ENCODE results near the gene RAI14. TPM values are rescaled to one million over a fixed set of nuclear protein-coding genes. Genes with fewer than 3 reads are reported as not detected.

The RAI14 gene
- total RNA-seq, 4 donors from 2014 or later: 1.1 to 3.6 (median 1.7) TPM

DNA sequence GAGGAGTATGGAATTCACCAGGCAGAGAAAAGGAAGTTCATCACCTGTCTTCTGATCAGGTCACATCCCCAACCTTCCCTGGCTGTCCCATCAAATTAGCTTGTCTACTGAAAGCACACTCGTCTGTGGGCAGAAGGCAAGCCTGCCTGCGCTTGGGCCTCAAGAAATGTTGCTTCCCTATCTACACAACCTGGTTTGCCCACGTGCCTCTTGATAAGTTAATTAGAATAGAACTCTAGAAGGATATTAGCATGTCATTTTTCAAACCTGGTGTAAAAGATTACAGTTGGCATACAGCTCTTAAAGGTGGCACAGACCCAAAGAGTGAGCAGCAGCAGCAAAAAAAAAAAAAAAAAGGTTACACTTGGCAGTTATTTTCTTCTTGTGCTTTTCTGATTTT, 188.0 kb downstream of the RAI14 start:
- Histone ChIP-seq H3K4me1 (peaks cover 0 to 2% of the 10 kb centered on the region in 2 donors), H3K36me3 (no peaks in the 10 kb centered on the region), H3K9me3 (no peaks in the 10 kb centered on the region), H3K4me3 (no peak overlapping the region), H3K27me3 (peaks cover 0 to 5% (median 0%) of the 10 kb centered on the region in 3 donors), H3K27ac (no peak overlapping the region)
- no peak for ATAC-seq
- in situ Hi-C loops (cut with MboI; ENCODE audit: low sequenced_read_pairs in 4 of 4): no loop called here
- TF ChIP-seq POLR2A (IDR thresholded peaks at IDR 0.05): no peak
- TF ChIP-seq, protein P1, sequence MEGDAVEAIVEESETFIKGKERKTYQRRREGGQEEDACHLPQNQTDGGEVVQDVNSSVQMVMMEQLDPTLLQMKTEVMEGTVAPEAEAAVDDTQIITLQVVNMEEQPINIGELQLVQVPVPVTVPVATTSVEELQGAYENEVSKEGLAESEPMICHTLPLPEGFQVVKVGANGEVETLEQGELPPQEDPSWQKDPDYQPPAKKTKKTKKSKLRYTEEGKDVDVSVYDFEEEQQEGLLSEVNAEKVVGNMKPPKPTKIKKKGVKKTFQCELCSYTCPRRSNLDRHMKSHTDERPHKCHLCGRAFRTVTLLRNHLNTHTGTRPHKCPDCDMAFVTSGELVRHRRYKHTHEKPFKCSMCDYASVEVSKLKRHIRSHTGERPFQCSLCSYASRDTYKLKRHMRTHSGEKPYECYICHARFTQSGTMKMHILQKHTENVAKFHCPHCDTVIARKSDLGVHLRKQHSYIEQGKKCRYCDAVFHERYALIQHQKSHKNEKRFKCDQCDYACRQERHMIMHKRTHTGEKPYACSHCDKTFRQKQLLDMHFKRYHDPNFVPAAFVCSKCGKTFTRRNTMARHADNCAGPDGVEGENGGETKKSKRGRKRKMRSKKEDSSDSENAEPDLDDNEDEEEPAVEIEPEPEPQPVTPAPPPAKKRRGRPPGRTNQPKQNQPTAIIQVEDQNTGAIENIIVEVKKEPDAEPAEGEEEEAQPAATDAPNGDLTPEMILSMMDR (IDR thresholded peaks at IDR 0.05 in 4 of 5, conservative IDR thresholded peaks at IDR 0.05 in 1 of 5): no peak
- DNase-seq: no peak
- intact Hi-C loops (cut with DNase I; ENCODE audit: low total_unique reads): no loop called here

GRCh38 chr5:34844999-34845398, 188.9 kb downstream of the RAI14 start:
- intact Hi-C loops (cut with DNase I; ENCODE audit: low total_unique reads): no loop called here
- in situ Hi-C loops (cut with MboI; ENCODE audit: low sequenced_read_pairs in 4 of 4): no loop called here
- DNase-seq (no peak), ATAC-seq (no peak)
- Histone ChIP-seq H3K4me1 (no peaks in the 10 kb centered on the region), H3K4me3 (no peak overlapping the region), H3K27ac (no peak overlapping the region), H3K9me3 (no peaks in the 10 kb centered on the region), H3K36me3 (no peaks in the 10 kb centered on the region), H3K27me3 (peaks cover 0 to 3% (median 0%) of the 10 kb centered on the region in 3 donors)
- TF ChIP-seq, protein P1 (IDR thresholded peaks at IDR 0.05 in 4 of 5, conservative IDR thresholded peaks at IDR 0.05 in 1 of 5): no peak
- TF ChIP-seq POLR2A (IDR thresholded peaks at IDR 0.05): no peak

GRCh38 chr5:34847056-34847455, 190.9 kb downstream of the RAI14 start:
- Histone ChIP-seq H3K4me1 (no peaks in the 10 kb centered on the region), H3K27me3 (no peaks in the 10 kb centered on the region), H3K9me3 (no peaks in the 10 kb centered on the region), H3K27ac (no peak overlapping the region), H3K4me3 (no peak overlapping the region), H3K36me3 (no peaks in the 10 kb centered on the region)
- no peak for DNase-seq
- no peak for TF ChIP-seq POLR2A (IDR thresholded peaks at IDR 0.05)
- TF ChIP-seq, protein P1 (IDR thresholded peaks at IDR 0.05 in 4 of 5, conservative IDR thresholded peaks at IDR 0.05 in 1 of 5): no peak
- intact Hi-C loops (cut with DNase I; ENCODE audit: low total_unique reads): no loop called here
- no peak for ATAC-seq
- in situ Hi-C loops (cut with MboI; ENCODE audit: low sequenced_read_pairs in 4 of 4): no loop called here

DNA sequence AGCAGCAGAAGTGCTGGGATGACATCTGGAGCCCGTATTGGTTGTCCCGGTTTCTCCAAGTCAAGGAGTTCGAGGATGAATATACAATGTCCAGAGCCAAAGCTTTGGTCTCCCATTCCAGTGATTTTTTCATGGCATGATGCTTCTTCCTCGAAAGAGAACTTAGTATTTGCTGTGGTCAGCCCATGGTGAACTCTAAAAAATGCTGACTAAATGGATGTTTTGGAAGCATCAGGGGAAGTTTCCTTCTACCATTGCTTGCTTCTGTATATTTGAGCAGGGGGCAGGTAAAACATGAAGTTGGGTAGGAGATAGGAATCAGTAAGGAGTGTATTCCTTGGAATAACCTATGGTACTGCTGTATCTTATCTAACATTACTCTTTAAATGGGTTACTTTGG, 191.4 kb downstream of the RAI14 start:
- Histone ChIP-seq H3K27ac (no peak overlapping the region), H3K9me3 (no peaks in the 10 kb centered on the region), H3K4me3 (no peak overlapping the region), H3K27me3 (no peaks in the 10 kb centered on the region), H3K4me1 (no peaks in the 10 kb centered on the region), H3K36me3 (no peaks in the 10 kb centered on the region)
- TF ChIP-seq POLR2A (IDR thresholded peaks at IDR 0.05): no peak
- TF ChIP-seq, protein P1 (IDR thresholded peaks at IDR 0.05 in 4 of 5, conservative IDR thresholded peaks at IDR 0.05 in 1 of 5): no peak
- ATAC-seq (no peak), DNase-seq (no peak)
- in situ Hi-C loops (cut with MboI; ENCODE audit: low sequenced_read_pairs in 4 of 4): no loop called here
- intact Hi-C loops (cut with DNase I; ENCODE audit: low total_unique reads): no loop called here

DNA sequence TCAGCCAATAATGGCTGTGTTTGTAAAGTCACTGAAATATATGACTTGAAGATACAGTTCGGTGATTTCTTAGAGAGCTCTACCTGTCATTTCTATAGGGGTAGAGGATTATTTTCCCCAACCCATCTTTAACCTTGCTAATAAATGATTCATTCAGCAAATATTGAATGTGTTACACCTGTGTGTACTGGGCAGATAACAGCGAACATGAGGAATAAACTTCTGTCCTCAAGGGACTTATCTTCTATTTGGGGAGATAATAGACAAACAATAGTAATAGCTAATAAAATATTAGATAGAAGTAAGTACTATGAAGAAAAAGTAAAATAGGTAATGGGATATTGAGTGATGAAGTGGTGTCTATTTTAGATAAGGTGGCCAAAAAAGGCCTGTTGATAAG, 192.1 kb downstream of the RAI14 start:
- DNase-seq: no peak
- TF ChIP-seq POLR2A (IDR thresholded peaks at IDR 0.05): no peak
- TF ChIP-seq, protein P1 (IDR thresholded peaks at IDR 0.05 in 4 of 5, conservative IDR thresholded peaks at IDR 0.05 in 1 of 5): no peak

More for the DNA sequence above, 192.1 kb downstream of the RAI14 start:
- Histone ChIP-seq H3K4me1 (no peaks in the 10 kb centered on the region), H3K36me3 (no peaks in the 10 kb centered on the region), H3K27me3 (no peaks in the 10 kb centered on the region), H3K27ac (no peak overlapping the region), H3K4me3 (no peak overlapping the region), H3K9me3 (no peaks in the 10 kb centered on the region)
- in situ Hi-C loops (cut with MboI; ENCODE audit: low sequenced_read_pairs in 4 of 4) (no loop called here), intact Hi-C loops (cut with DNase I; ENCODE audit: low total_unique reads) (no loop called here)
- no peak for ATAC-seq
